GM23338 (cell line): ENCODE data around the gene OCEL1.

Experiments
- CREB1 ChIP-seq: fragments of 250-450 bp; sonication (Bioruptor Pico); IDR thresholded peaks from 2 replicates; pipeline ENCODE4 v1.5.0; 2020; ENCODE audit warnings: low read depth, mild to moderate bottlenecking, moderate library complexity
- CTCF ChIP-seq, 2 experiments: fragments of 200-600 bp in 1 of 2; sonication (generic) in 1 of 2; conservative IDR thresholded peaks; 2 replicates each; pipeline versions ENCODE4 v1.5.1 to v1.6.1; 2016 to 2017; ENCODE audit warnings: antibody characterized with exemption in 2 of 2, low read depth in 2 of 2, mild to moderate bottlenecking in 2 of 2, moderate library complexity in 1 of 2
- EZH2 ChIP-seq: fragments of 200-600 bp; sonication (generic); IDR thresholded peaks from one replicate; pipeline ENCODE4 v1.8.0; 2017; ENCODE audit warnings: antibody characterized with exemption, mild to moderate bottlenecking, low read depth; ENCODE audit not compliant: unreplicated experiment
- EZH2phosphoT487 ChIP-seq: fragments of 200-600 bp; sonication (generic); IDR thresholded peaks from one replicate; pipeline ENCODE4 v1.8.1; 2018; ENCODE audit warnings: antibody characterized with exemption; ENCODE audit not compliant: unreplicated experiment
- JUNB ChIP-seq: IDR thresholded peaks from one replicate; pipeline ENCODE4 v1.6.1; 2016; ENCODE audit warnings: antibody characterized with exemption; ENCODE audit not compliant: unreplicated experiment
- POLR2AphosphoS5 ChIP-seq: IDR thresholded peaks from 2 replicates; pipeline ENCODE4 v1.6.1; 2016; ENCODE audit warnings: antibody characterized with exemption, low read depth
- REST ChIP-seq: IDR thresholded peaks from one replicate; pipeline ENCODE4 v1.6.1; 2018; ENCODE audit warnings: antibody characterized with exemption; ENCODE audit not compliant: unreplicated experiment
- ZNF462 ChIP-seq: fragments of 250-450 bp; sonication (Bioruptor Pico); IDR thresholded peaks from 2 replicates; pipeline ENCODE4 v1.5.0; 2020; ENCODE audit warnings: mild to moderate bottlenecking, moderate library complexity

GRCh38 chr19:17202713-17203112 is 23.3 kb upstream of the OCEL1 start:
- TF ChIP-seq CTCF (conservative IDR thresholded peaks at IDR 0.05; ENCODE audit: low read depth in 2 of 2) (no peak), EZH2phosphoT487 (no peak), ZNF462 (CRISPR knock-in tag) (no peak), POLR2AphosphoS5 (no peak), EZH2 (no peak), REST (no peak), JUNB (no peak), CREB1 (CRISPR knock-in tag) (no peak)
